GM12875 (cell line): ENCODE results near the gene GFRA4.

Source experiments
- H3K4me3 ChIP-seq: one replicate; pipeline ENCODE4 v1.5.1; 2011; ENCODE audit warnings: low read depth, low read length, control low read depth
- TF ChIP-seq, protein P1 (sequence below): IDR thresholded peaks from 2 replicates; pipeline ENCODE4 v1.5.1; 2011; ENCODE audit warnings: low read depth, mild to moderate bottlenecking, control low read depth, inconsistent platforms, low read length, moderate library complexity, borderline replicate concordance; ENCODE audit not compliant: insufficient read depth

Gene GFRA4

DNA sequence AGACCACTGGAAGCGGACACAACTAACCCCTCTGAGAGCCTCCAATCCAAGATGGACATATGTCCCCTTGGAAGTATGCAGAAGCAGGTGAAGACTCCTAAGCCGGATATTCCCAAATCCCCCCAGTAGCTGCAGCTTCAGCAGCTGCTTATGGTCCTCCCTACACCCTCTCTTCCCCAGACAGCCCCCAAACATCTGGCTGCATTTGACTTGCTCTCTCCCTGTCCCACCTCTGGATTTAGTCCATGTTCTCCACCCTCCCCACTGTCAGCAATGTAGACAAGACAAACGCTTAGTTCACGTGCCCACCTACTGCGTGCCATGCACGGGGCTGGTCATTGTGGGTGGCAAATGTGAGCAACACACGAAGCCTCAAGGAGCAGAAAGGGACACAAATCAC is 23.2 kb upstream of the GFRA4 start:
- TF ChIP-seq, protein P1, sequence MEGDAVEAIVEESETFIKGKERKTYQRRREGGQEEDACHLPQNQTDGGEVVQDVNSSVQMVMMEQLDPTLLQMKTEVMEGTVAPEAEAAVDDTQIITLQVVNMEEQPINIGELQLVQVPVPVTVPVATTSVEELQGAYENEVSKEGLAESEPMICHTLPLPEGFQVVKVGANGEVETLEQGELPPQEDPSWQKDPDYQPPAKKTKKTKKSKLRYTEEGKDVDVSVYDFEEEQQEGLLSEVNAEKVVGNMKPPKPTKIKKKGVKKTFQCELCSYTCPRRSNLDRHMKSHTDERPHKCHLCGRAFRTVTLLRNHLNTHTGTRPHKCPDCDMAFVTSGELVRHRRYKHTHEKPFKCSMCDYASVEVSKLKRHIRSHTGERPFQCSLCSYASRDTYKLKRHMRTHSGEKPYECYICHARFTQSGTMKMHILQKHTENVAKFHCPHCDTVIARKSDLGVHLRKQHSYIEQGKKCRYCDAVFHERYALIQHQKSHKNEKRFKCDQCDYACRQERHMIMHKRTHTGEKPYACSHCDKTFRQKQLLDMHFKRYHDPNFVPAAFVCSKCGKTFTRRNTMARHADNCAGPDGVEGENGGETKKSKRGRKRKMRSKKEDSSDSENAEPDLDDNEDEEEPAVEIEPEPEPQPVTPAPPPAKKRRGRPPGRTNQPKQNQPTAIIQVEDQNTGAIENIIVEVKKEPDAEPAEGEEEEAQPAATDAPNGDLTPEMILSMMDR: no peak
- H3K4me3 ChIP-seq: no peak overlapping the region

DNA sequence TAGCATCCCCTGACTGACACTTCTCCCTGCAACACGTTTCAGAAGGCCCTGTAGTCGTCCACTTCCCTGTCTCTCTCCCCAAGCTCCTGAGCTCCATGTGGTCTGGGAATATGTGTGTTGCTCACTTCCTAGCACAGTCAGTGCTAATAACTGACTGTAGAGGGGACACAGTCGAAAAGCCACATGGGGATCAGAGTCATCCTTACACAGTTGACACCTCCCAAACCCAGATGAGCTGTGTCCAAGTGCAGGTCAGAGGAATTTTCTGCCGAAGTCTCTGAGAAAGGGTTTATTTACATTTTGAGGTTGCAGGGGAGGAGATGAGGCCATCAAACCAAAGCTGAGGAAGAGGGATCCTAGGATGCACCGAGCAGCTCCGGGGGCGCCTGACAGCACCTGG is 22.1 kb upstream of the GFRA4 start:
- H3K4me3 ChIP-seq: no peak overlapping the region
- TF ChIP-seq, protein P1: no peak

DNA sequence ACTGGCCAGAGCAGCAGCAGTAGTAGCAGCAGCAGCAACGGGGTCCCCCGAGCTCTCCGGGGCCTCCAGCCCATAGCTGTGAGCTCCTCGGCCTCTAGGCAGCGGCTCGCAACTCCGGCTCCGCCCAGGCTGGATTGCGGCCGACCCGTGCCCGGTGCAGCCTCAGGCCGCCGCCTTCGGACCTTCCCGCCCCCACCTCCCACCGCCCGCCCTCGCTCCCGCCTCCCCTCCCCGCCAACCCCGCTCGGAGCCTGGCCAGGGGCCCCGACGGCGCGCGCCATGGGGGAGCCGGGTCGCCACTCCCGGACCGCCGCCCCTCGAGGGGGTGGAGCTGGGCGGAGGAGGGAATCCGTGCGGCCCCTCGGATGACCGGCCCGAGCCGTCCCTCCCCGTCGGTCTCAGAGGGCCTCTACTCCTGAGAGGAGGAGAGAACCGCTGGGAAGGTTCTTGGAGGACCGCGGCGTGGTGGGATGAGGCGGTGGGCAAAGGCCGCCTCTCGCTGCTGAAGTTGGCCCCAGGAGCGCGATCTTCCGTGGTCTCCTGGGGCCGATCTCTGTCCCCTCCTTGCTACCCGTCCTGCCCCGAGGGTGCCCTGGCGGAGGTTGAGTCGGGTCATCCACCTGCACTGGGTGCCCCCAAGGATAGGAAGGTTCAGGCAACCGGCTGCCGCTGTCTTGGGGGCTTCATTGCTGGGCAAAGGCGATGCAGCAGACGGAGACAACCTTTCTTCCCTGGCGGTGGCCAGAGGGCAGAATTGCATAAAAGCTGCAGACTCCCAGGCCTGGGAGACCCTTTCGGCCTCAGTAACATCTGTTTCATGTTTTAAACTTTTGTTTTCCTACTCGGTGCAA is 19.0 kb upstream of the GFRA4 start, which contains the start of gene ADAM33:
TSS of gene ADAM33 (minus strand) at position 80 of the 851 bp plus-strand sequence. CDS start at position 74, 6 bp downstream.
- no peak within 1 kb of the TSS for H3K4me3 ChIP-seq
- TF ChIP-seq, protein P1: no peak

DNA sequence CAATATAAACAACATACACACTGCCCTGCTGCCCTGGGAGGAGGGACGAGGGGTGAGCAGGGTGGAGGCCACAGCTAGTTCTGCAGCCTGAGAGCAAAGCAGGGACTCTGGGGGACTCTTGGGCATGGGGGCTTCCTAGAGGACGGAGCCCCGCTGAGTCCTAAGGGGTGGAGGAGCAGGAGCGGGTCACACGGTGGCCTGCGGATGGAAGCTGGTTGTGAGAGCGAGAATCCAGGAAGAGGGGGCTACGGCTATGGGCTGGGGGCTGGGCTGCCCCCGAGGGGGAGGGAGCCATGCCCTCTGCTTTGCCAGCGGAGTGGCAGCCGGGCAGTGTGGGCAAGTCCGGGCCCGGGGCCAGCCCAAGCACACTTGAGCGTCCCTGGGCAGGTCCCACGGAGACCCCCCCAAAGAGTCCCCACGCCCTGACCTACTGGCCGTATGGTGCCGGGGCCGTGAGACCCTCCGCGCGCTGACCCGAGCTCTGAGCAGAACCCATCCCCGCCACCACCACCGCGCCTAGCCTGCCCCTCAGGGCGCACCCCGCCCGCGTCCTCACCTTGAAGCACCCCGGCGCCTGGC is 18.2 kb upstream of the GFRA4 start:
- H3K4me3 ChIP-seq: no peak overlapping the region
- TF ChIP-seq, protein P1: no peak

DNA sequence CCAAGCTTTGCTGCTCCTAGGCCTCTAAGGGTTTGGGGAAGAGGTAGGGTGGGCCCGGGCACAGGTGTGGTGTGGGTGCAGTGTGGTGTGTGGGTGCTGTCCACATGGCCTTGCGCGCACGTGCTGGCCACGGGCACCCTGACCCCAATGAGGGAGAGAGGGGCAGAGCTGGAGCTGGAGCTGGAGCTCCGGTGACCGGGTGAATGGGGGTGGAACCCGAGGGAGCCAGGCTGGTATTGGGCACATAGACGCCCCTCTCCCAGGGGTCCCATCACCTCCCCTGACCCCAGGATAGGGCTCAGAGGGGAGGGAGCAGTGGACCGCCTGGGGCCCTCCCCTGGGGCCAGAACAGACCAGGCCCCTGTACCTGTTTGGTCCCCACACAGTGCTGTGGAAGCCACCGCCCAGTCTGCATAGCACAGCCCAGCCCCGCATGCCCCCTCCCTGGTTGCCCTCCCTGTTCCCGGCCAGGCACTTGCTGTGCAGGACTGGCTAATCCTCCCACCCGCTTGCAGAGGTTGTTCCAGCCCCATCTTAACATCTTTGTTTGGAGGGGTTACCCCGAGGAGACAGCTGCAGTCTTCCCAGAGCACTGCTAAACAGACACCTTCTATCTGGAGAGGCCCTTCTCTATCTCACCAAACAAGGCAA is 17.6 kb upstream of the GFRA4 start:
- TF ChIP-seq, protein P1: no peak
- H3K4me3 ChIP-seq: no peak overlapping the region

DNA sequence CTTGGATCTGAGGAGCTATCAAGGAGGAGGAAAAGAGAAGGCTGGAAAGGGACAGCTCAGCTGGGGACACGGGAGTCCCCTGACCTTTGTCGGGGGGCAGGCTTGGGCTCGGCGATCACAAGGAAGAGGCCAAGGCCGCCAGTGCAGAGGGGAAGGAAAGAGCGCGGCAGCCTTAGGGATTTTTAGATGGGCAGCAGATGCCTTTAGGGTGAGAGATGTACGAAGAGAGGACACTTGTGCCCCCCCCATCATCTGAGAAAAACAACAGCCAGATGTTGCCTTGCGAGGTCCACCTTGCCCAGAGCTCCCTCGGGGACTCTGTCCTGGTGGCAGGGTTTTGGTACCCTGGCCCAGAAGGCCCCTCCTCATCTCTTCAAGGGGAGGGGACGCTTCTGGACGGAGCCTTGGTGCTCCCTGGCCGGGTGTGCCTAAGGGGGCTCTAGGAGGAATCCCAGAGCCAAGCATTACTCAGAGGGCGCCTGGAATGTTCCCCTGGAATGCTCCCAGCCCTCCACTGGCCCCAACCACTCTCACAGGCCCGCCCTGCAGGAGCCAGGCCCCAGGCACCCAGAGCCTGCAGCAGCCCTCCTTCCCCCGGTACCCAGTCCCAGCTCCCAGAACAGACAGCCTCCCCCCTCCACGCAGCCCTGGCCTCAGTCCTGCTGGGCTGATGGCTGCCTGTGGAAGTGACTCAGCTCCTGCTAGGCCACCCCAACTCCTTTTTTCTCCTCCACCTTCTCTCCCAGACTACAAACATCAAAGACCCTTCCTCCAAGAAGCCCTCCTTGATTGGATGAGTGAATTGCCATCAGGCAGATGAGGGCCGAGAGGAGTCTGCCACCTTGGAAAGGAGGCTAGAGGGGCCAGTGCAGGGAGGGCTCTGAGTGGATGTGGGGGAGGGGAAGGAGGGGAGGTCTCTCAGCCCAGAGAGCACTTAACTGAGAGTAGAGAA is 16.8 kb upstream of the GFRA4 start:
- TF ChIP-seq, protein P1: no peak
- H3K4me3 ChIP-seq: no peak overlapping the region
